GM18498 (cell line): ENCODE measurements around the gene PCK1.

Experiments used
- ATAC-seq: cut with Tn5 transposase; IDR thresholded peaks from one replicate; pipeline ENCODE4 v1.9.1; 2021; ENCODE audit warnings: mild to moderate bottlenecking, moderate library complexity; ENCODE audit not compliant: unreplicated experiment

PCK1 gene

DNA sequence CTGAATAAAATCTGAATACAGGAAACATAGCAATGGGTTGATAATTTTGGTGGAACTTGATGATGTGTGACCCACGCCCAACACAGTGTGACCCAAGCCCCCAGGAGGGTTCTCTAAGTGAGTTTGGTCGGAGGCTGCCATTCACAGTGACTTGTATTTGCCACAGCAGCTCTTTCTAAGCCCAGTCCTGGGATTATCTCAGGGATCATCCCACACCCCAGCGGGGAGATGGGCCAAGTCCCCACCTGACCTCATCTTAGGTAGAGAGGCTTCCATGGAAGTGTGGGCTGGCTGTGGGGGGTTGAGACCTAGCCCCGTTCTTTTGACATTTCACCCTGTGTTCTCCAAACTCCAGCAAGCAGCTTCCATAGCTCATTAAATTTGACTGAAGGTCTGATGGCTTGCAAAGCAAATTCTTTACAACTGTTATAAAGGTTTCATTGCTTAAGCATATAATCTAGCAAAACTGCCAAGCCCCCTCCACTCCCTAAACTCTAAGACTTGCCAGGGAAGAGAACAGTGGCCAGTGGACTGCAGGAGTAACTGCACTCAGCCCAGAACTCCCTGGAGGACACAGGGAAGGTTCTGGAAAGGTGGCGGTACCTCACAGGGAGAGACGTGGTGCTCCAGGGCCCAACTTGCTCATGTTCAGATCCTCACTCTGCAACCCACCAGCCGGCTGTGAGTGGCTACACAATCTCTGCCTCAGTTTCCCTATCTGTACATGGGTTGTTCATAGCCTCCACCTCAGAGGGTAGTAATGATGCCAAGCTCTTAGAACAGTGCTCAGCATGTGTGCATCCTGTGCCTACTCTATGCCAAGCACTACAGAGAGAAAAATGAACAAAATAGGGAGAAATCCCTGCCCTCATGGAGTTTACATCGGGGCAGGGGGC, 1.0 kb upstream of the PCK1 start:
- no peak for ATAC-seq

DNA sequence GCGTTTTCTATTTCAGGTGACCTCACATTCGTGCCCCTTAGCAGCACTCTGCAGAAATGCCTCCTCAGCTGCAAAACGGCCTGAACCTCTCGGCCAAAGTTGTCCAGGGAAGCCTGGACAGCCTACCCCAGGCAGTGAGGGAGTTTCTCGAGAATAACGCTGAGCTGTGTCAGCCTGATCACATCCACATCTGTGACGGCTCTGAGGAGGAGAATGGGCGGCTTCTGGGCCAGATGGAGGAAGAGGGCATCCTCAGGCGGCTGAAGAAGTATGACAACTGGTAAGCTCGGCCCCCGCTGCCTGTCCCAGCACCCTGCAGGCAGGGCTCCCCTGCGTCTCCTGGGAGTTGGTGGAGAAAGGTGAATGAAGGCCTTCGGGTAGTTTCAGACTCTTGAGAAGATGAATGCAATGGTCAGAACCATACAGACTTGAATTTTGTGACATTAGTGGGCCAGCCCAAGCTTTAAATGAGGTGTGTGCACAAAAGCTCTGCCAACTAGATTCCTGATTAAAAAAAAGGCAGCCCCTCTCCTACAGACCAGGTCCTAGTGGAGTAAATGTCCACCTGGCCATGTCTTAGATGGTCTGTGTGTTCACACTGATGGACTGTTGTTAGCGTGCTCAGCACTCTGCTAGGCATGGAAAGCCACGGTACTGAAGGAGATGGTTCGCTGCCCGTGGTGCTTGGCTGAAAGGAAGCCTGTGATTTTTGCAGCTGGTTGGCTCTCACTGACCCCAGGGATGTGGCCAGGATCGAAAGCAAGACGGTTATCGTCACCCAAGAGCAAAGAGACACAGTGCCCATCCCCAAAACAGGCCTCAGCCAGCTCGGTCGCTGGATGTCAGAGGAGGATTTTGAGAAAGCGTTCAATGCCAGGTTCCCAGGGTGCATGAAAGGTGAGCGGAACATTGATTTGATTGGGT, 708 bp downstream of the PCK1 start:
- no peak for ATAC-seq

DNA sequence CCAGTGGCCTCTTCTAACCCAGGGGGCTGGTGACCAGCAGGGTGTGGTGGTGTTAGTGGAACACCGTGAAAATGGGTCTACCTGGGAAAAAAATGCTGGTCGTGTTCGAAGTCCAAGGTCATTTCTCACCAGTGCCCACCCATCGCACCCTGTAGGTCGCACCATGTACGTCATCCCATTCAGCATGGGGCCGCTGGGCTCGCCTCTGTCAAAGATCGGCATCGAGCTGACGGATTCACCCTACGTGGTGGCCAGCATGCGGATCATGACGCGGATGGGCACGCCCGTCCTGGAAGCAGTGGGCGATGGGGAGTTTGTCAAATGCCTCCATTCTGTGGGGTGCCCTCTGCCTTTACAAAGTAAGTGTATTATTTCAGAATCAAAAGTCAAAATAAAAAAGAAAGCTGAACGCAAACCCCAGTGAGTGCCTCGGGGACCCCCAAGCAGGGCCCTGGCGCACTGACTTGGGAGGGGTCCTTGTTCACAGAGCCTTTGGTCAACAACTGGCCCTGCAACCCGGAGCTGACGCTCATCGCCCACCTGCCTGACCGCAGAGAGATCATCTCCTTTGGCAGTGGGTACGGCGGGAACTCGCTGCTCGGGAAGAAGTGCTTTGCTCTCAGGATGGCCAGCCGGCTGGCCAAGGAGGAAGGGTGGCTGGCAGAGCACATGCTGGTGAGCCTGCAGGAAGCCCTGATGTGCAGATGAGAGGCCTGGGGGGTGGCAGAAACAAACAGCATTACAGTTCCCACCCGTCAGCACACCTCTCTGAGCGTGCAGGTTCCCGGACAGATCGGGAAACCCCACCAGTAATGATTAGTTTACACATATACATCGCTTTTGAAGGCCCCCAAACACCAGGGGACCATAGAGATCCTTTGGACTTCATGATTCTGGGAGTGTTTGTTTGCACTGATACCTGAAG, 1.9 kb downstream of the PCK1 start:
- no peak for ATAC-seq

DNA sequence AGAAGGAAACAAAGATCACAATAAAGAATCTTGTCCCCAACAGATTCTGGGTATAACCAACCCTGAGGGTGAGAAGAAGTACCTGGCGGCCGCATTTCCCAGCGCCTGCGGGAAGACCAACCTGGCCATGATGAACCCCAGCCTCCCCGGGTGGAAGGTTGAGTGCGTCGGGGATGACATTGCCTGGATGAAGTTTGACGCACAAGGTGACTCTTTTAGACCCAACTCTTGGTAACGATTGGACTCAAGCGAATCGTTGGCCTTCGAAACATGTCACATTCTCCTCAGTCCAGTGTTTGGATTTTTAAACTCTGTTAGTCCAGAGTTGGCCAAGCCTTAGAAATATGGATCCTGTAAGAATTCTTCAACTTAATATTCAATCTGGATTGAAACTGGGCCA, 2.6 kb downstream of the PCK1 start:
- ATAC-seq, result no peak

DNA sequence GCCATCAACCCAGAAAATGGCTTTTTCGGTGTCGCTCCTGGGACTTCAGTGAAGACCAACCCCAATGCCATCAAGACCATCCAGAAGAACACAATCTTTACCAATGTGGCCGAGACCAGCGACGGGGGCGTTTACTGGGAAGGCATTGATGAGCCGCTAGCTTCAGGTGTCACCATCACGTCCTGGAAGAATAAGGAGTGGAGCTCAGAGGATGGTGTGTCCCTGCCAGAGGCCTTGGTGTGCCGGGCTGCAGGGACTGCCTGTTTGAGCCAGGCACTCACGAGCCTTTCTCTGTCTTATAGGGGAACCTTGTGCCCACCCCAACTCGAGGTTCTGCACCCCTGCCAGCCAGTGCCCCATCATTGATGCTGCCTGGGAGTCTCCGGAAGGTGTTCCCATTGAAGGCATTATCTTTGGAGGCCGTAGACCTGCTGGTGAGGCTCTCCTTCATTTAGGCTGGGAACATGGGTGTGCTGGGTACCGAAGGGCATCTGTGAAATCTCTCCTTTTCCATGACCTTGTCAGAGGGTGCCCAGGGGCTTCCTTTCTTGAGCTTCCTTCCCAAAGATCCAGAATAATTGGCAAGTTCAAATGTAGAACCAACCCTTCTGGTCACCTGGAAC, 3.4 kb downstream of the PCK1 start:
- ATAC-seq, result no peak

DNA sequence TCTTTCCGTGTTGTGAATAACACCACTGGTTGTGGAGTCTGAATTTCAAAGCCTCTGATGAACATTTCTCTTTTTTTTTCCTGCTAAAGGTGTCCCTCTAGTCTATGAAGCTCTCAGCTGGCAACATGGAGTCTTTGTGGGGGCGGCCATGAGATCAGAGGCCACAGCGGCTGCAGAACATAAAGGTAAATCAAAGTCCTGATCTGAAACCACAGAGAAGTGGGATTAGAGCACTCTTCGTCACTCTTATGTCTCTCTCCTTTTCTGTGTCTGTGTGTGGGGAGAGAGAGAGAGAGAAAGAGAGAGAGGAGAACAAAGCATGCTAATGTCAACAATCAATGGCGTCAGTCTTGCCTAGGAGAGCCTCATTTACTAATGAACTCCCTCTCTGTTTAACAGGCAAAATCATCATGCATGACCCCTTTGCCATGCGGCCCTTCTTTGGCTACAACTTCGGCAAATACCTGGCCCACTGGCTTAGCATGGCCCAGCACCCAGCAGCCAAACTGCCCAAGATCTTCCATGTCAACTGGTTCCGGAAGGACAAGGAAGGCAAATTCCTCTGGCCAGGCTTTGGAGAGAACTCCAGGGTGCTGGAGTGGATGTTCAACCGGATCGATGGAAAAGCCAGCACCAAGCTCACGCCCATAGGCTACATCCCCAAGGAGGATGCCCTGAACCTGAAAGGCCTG, 4.2 kb downstream of the PCK1 start:
- ATAC-seq, result no peak

DNA sequence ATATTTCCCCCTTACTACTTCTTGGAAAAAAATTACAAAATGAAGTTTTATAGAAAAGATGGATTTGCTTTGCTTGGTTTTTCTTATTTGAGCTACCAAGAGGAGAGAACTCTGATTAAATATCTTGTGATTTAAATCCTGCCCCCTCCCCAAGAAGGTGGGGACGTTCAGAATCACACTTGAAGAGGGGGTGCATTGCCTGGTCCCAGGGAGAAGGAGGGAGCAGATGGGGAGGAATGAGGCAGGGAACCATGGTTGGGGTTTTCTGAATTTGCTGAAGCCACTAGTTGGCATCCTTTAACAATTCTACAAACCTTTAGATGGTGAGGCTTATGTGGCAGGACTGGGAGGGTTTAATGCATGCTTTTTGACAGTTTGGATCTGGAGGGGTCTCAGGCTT, 5.5 kb downstream of the PCK1 start:
- ATAC-seq, result no peak

DNA sequence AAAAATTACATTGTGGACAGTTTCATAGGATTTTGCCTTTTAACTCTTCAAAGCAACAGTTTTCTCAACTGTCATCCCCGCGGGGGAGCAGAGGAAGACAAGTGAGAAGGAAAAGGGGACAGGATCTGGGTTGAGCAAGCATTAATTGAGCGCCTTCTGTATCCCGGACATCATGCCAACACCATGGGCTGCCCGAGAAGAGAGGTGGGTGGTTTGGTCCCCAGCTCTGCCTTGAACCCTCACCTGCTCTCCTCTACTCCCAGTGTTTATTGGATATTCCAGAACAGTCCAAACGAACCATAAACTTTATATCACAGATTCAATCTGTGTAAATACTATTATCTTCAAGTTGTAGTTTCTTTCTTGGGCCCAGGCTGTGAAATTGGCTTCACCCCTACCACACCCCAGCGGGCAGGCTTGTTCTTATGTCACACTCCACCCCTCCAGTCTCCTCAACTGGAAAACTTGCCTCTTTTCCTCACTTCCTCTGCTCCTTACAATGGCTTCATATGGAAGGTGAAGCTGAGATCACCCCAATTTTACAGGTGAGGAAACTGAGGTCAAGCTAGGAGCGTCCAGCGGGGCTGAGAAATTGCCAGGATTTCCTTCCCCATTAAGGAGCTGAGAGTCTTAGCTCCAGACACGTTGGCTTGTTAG, 6.0 kb downstream of the PCK1 start:
- ATAC-seq, result no peak

DNA sequence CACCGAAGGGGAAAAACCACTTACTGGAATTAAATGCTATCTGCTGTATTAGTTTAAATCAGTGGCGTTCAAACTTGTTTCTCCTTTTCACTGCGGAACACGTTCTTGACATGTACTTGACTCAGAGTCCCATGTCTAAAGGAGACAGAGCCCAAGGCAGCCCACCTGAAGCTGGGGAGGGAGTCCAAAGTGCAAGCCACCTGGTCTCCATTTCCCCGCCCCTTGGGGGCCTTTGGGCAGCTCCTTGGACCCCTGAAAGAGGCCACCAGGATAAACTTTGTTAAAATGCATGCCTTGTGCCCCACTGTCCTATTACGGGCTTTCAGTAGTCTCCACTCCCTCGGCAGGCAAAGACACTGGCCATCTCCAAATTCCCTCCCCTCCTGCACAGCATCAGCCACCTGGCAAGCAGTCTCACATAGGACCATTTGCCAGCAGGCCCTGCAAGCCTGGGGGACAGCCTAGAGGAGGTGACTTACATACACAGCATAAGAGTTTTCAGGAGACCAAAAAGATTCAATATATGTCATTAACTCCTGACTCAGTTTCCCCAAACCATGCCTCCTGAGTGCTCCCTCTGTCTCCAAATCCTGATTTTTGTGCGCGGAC, 6.7 kb downstream of the PCK1 start:
- ATAC-seq, result no peak

DNA sequence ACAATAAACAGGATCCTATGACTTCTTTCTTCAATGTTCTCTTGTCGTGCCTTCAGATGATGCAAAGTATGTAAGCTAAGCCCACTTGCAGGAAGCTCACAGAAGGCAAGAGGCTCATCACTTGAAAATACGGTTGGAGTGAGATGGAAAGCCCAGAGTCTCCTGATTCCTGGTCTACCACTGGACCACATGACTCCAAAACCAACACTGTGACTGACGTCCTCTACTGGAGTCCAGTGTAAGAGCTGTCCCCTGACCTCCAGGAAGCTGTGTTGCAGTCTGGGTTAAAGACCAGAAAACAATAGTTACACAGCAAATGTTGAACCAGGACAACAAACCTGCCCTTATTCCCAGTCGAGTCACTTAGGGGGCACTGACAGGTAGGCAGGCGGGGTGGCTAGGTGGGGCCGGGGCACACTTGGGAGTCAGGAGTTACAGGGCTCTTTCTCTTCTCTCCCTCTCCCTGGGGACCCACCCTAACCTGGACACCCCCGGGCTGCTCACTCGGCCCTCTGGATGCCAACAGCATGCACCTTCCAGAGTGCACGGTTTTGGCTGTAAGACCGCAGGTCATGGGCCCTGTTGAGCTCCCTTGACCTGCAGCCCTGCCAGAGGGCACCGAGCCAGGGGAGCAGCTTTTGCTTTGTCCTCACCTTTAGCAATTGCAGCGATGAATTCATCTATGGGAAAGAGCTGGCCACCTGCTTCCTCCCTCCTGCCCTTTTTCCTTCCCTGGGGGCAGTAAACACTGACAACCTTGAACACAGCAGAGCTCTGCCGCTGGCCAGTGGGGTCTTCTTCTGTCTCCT, 7.4 kb downstream of the PCK1 start:
- ATAC-seq, result no peak

DNA sequence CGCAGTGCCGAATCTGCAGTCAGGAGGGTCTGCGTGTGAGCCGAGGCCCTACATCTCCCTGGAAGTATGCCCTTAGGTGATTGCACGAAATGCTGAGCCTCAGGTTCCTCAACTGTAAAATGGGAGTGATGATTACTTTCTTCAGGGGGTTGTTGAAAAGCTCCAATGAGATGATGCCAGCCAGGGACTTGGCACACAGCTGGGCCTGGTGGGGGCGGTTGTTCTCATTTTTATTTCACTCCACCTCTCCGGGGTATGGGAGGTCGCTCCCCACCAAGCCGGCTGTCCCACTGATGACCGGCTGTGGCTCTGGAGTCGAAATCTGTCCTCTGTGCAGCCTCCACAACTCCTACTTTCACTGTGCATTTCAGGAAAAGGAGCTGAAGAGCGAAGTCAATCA, 8.1 kb downstream of the PCK1 start:
- ATAC-seq, result no peak

DNA sequence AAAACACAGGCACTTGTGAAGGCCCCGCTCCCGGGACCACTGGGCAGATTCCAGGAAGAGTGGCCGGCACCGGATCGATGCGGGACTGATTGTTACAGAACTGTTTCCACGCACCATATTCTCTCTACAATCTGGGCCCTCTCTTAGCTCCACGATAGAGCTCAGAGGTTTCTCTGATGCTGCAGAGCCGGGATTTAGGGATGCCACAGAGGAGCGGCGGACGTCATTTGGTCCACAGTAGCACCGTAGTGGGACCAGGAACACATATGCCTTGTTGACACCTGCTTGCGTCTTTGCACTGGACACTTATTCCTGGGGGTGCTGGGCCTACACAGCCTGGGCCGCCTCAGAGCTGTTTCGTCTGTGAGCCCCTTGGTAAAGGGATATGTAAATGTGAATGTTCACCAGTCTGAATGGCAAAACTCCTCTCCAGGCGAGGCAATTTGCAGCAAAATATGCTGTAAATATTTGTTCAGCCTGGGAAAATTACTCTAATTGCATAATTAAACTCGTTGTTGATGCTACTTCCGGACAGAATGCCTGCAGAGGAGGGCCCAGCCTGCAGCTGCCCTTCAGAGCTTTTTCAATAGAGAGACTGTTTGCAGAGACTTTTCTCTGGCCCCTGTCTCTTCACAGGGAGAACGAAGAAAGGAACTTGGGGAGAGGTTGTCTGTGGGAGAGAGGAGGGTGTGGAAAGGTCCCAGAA, 9.4 kb downstream of the PCK1 start:
- no peak for ATAC-seq

DNA sequence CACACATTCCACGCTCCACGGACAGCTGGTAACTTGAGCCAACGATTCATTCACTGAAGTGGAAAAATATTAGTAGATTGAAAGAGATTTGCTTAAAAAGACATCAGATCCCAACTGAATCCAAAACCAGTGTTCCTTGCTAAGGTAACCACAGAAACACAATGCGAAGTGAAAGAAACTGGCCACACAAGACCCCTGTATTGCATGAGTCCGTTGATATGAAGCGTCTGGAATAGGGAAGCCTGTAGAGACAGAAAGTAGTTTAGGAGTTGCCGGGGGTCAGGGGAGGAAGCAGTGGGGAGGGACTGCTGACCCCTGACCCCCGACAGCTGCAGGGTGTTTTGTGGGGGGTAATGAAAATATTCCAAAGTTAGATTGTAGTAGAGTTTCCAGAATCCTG, 10.0 kb downstream of the PCK1 start:
- no peak for ATAC-seq

DNA sequence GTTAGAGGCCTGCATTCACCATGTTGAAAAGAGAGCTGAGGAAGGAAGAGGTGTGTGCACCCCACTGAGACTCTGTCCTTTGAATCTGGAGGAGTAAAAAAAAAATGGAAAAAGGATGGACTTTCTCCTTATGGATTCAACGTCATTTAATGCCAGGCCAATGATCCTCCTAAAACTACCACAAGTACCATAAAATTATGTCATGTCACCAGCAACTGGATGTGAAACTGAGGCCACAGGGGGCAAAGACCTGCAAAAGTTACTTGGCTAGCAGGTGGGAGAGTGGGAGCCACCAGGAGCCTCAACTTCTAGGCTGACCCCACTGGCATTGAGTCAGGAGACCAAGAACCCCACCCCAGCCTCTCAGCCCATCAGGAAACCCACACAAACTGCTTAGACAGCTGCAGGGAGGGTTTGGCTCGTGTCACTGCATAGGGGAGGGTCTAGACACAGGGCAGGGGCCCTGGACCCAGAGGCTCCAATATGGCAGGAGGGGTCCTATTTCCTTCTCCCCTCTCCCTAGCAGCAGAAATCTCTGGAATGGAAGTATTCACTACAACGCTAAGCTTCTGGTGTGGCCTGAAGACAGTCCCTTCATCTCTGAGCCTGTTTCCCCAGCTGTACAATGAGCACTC, 11.0 kb downstream of the PCK1 start:
- ATAC-seq, result no peak

DNA sequence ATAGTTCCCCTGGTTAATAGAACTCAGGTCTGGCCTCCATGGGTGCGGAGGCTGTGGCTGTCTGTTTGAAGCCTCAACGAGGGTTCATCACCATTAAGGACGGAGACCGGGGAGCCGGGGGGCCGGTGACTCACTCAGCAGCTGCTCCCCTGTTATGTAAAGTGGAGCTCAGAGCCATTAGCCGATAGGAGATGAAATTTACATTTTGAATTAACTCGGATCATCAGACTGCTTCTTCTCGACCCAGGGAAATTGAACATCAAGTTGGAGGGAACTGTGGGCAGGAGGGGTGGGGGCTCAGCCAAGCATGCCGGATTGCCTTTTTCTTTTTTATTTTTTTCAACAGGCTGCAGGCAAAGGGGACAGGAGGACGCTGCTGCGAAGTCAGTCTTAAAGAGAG, 12.3 kb downstream of the PCK1 start:
- no peak for ATAC-seq

DNA sequence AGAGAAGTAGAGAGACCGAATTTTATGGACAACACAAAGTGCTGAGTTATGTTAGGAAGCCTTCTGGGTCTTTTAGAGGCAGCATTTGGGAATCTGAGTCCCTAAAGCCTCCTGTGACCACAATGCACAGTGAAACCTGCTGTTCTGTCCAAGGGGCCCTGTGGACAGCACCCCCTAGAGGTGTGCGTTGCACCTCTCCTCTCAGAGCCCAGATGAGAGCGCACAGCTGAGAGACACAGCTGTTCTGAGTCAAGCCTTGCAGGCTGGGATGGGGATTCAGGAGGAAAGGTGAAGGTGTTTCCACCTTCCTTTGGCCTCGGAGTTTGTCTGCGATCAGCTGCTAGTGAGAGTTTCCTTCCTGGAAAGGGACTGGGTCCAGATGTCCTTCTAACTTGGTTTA, 13.0 kb downstream of the PCK1 start:
- ATAC-seq, result no peak

DNA sequence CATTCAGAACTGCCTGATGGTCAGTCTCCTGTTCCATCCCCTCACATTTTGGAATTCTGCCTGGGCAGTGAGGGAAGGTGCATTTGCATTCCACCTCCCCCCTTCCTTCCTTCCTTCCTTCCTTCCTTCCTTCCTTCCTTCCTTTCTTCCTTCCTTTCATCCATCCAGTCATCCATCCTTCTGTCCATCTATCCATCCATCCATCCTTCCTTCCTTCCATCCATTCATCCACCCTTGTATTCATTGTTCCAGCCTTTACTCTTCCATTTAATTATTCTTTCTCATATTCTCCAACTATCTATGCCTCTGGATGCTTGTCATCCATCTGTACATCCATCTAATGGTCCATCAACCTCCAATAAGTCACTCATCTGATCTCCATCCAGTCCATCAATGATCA, 14.0 kb downstream of the PCK1 start:
- no peak for ATAC-seq
